PC-3 (cell line): ENCODE results near the gene RANBP3.

Experiments used
- CTCF ChIP-seq: fragments of 300-600 bp; sonication (generic); conservative IDR thresholded peaks from 2 replicates; pipeline ENCODE4 v1.5.1; 2017; ENCODE audit warnings: antibody characterized with exemption, low read depth, mild to moderate bottlenecking, low read length
- EZH2 ChIP-seq: fragments of 300-600 bp; sonication (generic); IDR thresholded peaks from one replicate; pipeline ENCODE4 v1.6.1; 2017; ENCODE audit warnings: antibody characterized with exemption, mild to moderate bottlenecking, low read length; ENCODE audit not compliant: unreplicated experiment

DNA sequence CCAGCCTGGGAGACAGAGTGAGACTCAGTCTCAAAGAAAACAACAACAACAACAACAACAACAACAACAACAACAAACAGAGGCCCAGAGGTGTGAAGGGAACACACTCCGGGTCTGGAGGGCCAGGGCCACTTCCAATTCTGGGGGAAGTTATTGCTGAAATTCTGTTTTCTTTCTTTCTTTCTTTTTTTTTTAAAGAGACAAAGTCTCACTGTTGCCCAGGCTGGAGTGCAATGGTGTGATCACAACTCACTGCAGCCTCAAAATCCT lies 67.4 kb downstream of the RANBP3 start:
- TF ChIP-seq EZH2 (no peak), CTCF (no peak)
